ENCODE data around the gene MYH14.

GRCh38 chr19:50178320-50178719 lies 25.1 kb upstream of the MYH14 start:
- TF ChIP-seq GATA2 (IDR thresholded peaks at IDR 0.05; ENCODE audit: low read depth, low read length) = no peak
- no peak for TF ChIP-seq GATA3 (IDR thresholded peaks at IDR 0.05; ENCODE audit: low read depth, low read length)

Measured in SH-SY5Y (cell line).